ENCODE results near the gene FAM107B. TPM values are rescaled to one million over a fixed set of nuclear protein-coding genes. Genes with fewer than 3 reads are reported as not detected.

Gene FAM107B
- total and polyA plus RNA-seq, 2 of the 13 experiments (the other 11 are each of a cell fraction or from before 2014, with no cell fraction given): 15.7 to 24.8 TPM

DNA sequence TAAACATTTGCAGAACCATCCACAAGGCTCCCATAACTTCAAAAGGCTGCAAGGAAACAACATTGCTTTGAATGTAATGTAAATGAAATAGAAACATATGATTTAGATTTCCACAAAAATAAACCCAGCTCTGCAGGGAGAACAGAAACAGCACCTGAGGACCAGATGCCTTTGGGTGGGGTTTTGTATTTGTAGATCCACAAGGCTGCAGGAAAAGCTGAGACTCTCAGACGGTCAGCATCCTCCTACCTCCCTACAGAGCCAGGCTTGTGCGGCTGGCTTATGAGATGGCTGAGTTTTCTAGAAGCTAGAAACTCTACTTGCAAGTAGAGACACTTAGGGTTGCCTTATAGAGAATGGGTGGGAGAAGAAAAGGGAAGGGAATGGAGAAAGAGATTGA is 49.8 kb downstream of the FAM107B start (continued):
- TF ChIP-seq, protein P1, sequence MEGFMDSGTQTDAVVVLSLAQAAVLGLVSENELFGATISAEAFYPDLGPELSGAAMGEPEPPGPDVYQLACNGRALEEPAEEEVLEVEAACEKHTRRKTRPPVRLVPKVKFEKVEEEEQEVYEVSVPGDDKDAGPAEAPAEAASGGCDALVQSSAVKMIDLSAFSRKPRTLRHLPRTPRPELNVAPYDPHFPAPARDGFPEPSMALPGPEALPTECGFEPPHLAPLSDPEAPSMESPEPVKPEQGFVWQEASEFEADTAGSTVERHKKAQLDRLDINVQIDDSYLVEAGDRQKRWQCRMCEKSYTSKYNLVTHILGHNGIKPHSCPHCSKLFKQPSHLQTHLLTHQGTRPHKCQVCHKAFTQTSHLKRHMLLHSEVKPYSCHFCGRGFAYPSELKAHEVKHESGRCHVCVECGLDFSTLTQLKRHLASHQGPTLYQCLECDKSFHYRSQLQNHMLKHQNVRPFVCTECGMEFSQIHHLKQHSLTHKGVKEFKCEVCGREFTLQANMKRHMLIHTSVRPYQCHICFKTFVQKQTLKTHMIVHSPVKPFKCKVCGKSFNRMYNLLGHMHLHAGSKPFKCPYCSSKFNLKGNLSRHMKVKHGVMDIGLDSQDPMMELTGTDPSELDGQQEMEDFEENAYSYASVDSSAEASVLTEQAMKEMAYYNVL (CRISPR knock-in tag; IDR thresholded peaks at IDR 0.05; ENCODE audit: borderline replicate concordance): no peak

DNA sequence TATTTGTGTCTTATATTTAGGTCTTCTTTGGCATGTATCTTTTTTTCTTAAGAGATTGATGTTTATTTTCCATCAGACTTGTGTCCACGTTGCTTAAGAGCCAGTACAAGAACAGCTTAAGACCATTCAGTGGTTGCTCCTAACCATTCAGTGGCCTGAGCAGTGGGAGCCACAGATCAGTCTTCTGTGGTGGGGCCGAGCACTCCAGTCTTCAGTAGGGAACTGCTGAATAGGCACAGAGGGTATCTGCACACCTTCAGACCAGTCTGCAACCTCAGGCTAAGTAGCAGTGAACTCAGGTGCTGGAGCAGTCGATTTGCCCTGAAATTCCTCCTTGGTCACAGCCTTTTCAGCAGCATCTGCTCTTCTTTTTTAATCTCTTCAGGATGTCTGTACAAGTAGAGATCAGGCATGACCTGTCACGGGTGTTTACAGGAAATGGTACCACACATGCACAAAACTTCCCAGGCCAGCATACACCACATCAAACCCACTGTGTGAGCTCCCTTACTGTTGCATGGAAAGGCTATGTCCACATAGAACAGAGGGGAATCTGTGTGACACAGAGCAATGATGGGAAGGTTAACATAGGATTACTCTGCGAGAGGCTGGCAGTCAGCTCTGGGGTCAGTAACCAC is 51.5 kb downstream of the FAM107B start:
- in situ Hi-C loops (cut with HindIII; ENCODE audit: extremely low pct_ligation_motif_present, low pct_unique_long_range_greater_than_20kb) (no loop called here), intact Hi-C loops (cut with micrococcal nuclease; ENCODE audit: unreplicated experiment) (no loop called here)
- ATAC-seq (no peak), DNase-seq (ENCODE audit: low spot score) (no peak), FAIRE-seq (no peak)
- H3K27ac ChIP-seq (ENCODE audit: extremely low read length, insufficient read depth, low read length): no peak overlapping the region
- no peaks in the 10 kb centered on the region for H3K4me1 ChIP-seq (ENCODE audit: insufficient read depth, low read length)
- CTCF ChIA-PET (ENCODE audit: low intra/inter-chr PET ratio, low total read pairs): no interaction called here
- H3K27me3 ChIP-seq (ENCODE audit: control insufficient read depth in 1 of 2, insufficient read depth in 2 of 2, low read length in 2 of 2): peaks cover 0 to 6% of the 10 kb centered on the region in 2 experiments; a peak in 2 of 5 replicates
- 11% methylated on average over 5 of the region's 5 CpGs for WGBS (ENCODE audit: low lambda C conversion rate)
- no peaks in the 10 kb centered on the region for H3K9me3 ChIP-seq (ENCODE audit: low read length)
- H4K20me1 ChIP-seq (ENCODE audit: insufficient read depth, low read length): no peaks in the 10 kb centered on the region
- POLR2A ChIA-PET: no interaction called here
- TF ChIP-seq, protein P2, sequence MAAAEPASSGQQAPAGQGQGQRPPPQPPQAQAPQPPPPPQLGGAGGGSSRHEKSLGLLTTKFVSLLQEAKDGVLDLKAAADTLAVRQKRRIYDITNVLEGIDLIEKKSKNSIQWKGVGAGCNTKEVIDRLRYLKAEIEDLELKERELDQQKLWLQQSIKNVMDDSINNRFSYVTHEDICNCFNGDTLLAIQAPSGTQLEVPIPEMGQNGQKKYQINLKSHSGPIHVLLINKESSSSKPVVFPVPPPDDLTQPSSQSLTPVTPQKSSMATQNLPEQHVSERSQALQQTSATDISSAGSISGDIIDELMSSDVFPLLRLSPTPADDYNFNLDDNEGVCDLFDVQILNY (CRISPR knock-in tag; conservative IDR thresholded peaks at IDR 0.05): no peak
- TF ChIP-seq BRCA1 (CRISPR knock-in tag; IDR thresholded peaks at IDR 0.05) (no peak), CENPX (CRISPR knock-in tag; IDR thresholded peaks at IDR 0.05) (no peak), ZNF558 (CRISPR knock-in tag; IDR thresholded peaks at IDR 0.05; ENCODE audit: borderline replicate concordance) (no peak), ZMYM4 (CRISPR knock-in tag; IDR thresholded peaks at IDR 0.05) (no peak), ZNF543 (CRISPR knock-in tag; IDR thresholded peaks at IDR 0.05) (no peak), DNMT1 (CRISPR knock-in tag; IDR thresholded peaks at IDR 0.05) (no peak), ZFP37 (CRISPR knock-in tag; IDR thresholded peaks at IDR 0.05; ENCODE audit: borderline replicate concordance) (no peak), MBNL3 (CRISPR knock-in tag; conservative IDR thresholded peaks at IDR 0.05) (no peak)
- H2AFZ ChIP-seq (ENCODE audit: low read length): no peak overlapping the region
- BruUV-seq (replicated peaks): no TSS peak
- no peaks in the 10 kb centered on the region for H3K79me2 ChIP-seq (ENCODE audit: insufficient read depth, low read length)
- H3K4me3 ChIP-seq (replicated peaks in 1 of 3; ENCODE audit: insufficient read depth in 1 of 3, low read depth in 2 of 3, low read length in 3 of 3): no peak overlapping the region
- H3K36me3 ChIP-seq (replicated peaks in 1 of 2; ENCODE audit: control insufficient read depth in 1 of 2, insufficient read depth in 2 of 2, low read length in 2 of 2): no peaks in the 10 kb centered on the region
- no peak overlapping the region for H3K4me2 ChIP-seq (ENCODE audit: low read depth, low read length)
- no peak overlapping the region for H3K9ac ChIP-seq (ENCODE audit: insufficient read depth, low read depth, low read length)
